B cell (primary cell): Measurements from ENCODE around the gene NUAK1.

Experiments
- CTCF ChIP-seq: fragments of 200-600 bp; IDR thresholded peaks from one replicate; pipeline ENCODE4 v1.8.0; 2022; ENCODE audit warnings: antibody characterized with exemption, mild to moderate bottlenecking
- EZH2 ChIP-seq: IDR thresholded peaks from 2 replicates; pipeline ENCODE4 v1.6.1; 2012; ENCODE audit warnings: borderline replicate concordance, low read depth, mild to moderate bottlenecking, moderate library complexity, low read length; ENCODE audit not compliant: insufficient read depth, poor library complexity, severe bottlenecking

- TF ChIP-seq CTCF (no peak), EZH2 (no peak)
Measured at GRCh38 chr12:106163712-106164111, 25.0 kb upstream of the NUAK1 start.
